IMR-90 (cell line): ENCODE data around the gene PRSS33. TPM values are rescaled to one million over a fixed set of nuclear protein-coding genes. Genes with fewer than 3 reads are reported as not detected.

Experiments used
- ATAC-seq: fragments of 200-7000 bp; cut with Tn5 transposase; 2 replicates; pipeline ENCODE4 v1.9.1; 2020; ENCODE audit warnings: low read depth, mild to moderate bottlenecking, moderate library complexity
- BruUV-seq: library from RNA; stranded (reverse); fragments of 400-500 nt; replicated peaks from 2 replicates; lab custom pipeline; 2021; lab: Mats Ljungman, UMichigan
- CTCF ChIA-PET: fragments of 300-600 bp; formaldehyde crosslinking; extraction: SDS; loops from one replicate; lab custom pipeline; 2021; ENCODE audit warnings: antibody characterized with exemption; lab: Yijun Ruan, JAX
- POLR2A ChIA-PET: fragments of 300-600 bp; sonication (Branson Sonifier 250); formaldehyde crosslinking; loops from one replicate; lab custom pipeline; 2022; ENCODE audit warnings: antibody characterized with exemption; ENCODE audit not compliant: unreplicated experiment; lab: Charles Lee
- DNase-seq: peaks from one replicate; pipeline ENCODE4 v3.0.0; 2013
- H2AFZ ChIP-seq: replicated peaks from 2 replicates; pipeline ENCODE3; 2013; ENCODE audit warnings: low read length, mild to moderate bottlenecking; ENCODE audit not compliant: poor library complexity
- H2AK5ac ChIP-seq: 2 replicates; pipeline ENCODE4 v1.6.1; 2013; ENCODE audit warnings: low read depth, low read length, inconsistent platforms
- H2AK9ac ChIP-seq: replicated peaks from 2 replicates; pipeline ENCODE3; 2013; ENCODE audit warnings: mild to moderate bottlenecking, low read depth, low read length, moderate library complexity; ENCODE audit not compliant: poor library complexity
- H2BK120ac ChIP-seq: 2 replicates; pipeline ENCODE4 v1.6.1; 2013; ENCODE audit warnings: low read depth, low read length, inconsistent platforms
- H2BK15ac ChIP-seq: 3 replicates; pipeline ENCODE4 v1.6.1; 2013; ENCODE audit warnings: low read depth, low read length, inconsistent platforms
- H2BK20ac ChIP-seq: 2 replicates; pipeline ENCODE4 v1.6.1; 2013; ENCODE audit warnings: low read depth, mild to moderate bottlenecking, inconsistent platforms, low read length, moderate library complexity
- H2BK5ac ChIP-seq: 2 replicates; pipeline ENCODE4 v1.6.1; 2013; ENCODE audit warnings: mild to moderate bottlenecking, low read depth, low read length, inconsistent platforms; ENCODE audit not compliant: poor library complexity, severe bottlenecking
- H3K14ac ChIP-seq: replicated peaks from 2 replicates; pipeline ENCODE4 v1.6.1; 2013; ENCODE audit warnings: low read depth, low read length, inconsistent platforms
- H3K18ac ChIP-seq: 2 replicates; pipeline ENCODE4 v1.6.1; 2013; ENCODE audit warnings: low read depth, low read length, control low read depth
- H3K23ac ChIP-seq: 2 replicates; pipeline ENCODE4 v1.6.1; 2013; ENCODE audit warnings: low read depth, low read length, inconsistent platforms
- H3K27ac ChIP-seq: 2 replicates; pipeline ENCODE4 v1.5.1; 2013; ENCODE audit warnings: mild to moderate bottlenecking, control low read depth, low read length; ENCODE audit not compliant: insufficient read depth
- H3K27me3 ChIP-seq: 2 replicates; pipeline ENCODE4 v1.6.1; 2013; ENCODE audit warnings: low read length; ENCODE audit not compliant: control insufficient read depth, insufficient read depth
- H3K36me3 ChIP-seq: 2 replicates; pipeline ENCODE4 v1.6.1; 2013; ENCODE audit warnings: low read length, mixed read lengths; ENCODE audit not compliant: control insufficient read depth, insufficient read depth
- H3K4ac ChIP-seq: 2 replicates; pipeline ENCODE4 v1.6.1; 2013; ENCODE audit warnings: low read depth, low read length, inconsistent platforms
- H3K4me1 ChIP-seq: 2 replicates; pipeline ENCODE4 v1.6.1; 2013; ENCODE audit warnings: low read length, mixed read lengths; ENCODE audit not compliant: control insufficient read depth, insufficient read depth
- H3K4me2 ChIP-seq: 2 replicates; pipeline ENCODE4 v1.6.1; 2013; ENCODE audit warnings: low read depth, mild to moderate bottlenecking, control low read depth, low read length, moderate library complexity
- H3K4me3 ChIP-seq: 2 replicates; pipeline ENCODE4 v1.5.1; 2013; ENCODE audit warnings: low read depth, mild to moderate bottlenecking, control low read depth, low read length, moderate library complexity; ENCODE audit not compliant: insufficient read depth
- H3K56ac ChIP-seq: 2 replicates; pipeline ENCODE4 v1.6.1; 2013; ENCODE audit warnings: low read length, inconsistent platforms; ENCODE audit not compliant: insufficient read depth; ENCODE audit errors: extremely low read depth
- H3K79me1 ChIP-seq, 2 experiments: 2 replicates each; pipeline ENCODE4 v1.6.1; 2013; ENCODE audit warnings: low read length in 2 of 2, inconsistent platforms in 1 of 2, low read depth in 1 of 2
- H3K9ac ChIP-seq: 2 replicates; pipeline ENCODE4 v1.6.1; 2013; ENCODE audit warnings: low read depth, low read length, control low read depth
- H3K9me1 ChIP-seq: 2 replicates; pipeline ENCODE4 v1.6.1; 2013; ENCODE audit warnings: low read length, inconsistent platforms; ENCODE audit not compliant: insufficient read depth
- H3K9me3 ChIP-seq: 2 replicates; pipeline ENCODE4 v1.6.1; 2013; ENCODE audit warnings: low read length; ENCODE audit not compliant: control insufficient read depth, insufficient read depth
- H4K20me1 ChIP-seq: 2 replicates; pipeline ENCODE4 v1.6.1; 2013; ENCODE audit warnings: low read length, inconsistent platforms; ENCODE audit not compliant: insufficient read depth
- H4K5ac ChIP-seq: 2 replicates; pipeline ENCODE4 v1.6.1; 2013; ENCODE audit warnings: mild to moderate bottlenecking, low read depth, low read length, control low read depth
- H4K8ac ChIP-seq, 2 experiments: 2 replicates each; pipeline ENCODE4 v1.6.1; 2013; ENCODE audit warnings: low read depth in 2 of 2, low read length in 2 of 2, control low read depth in 1 of 2, inconsistent platforms in 1 of 2
- H4K91ac ChIP-seq: 2 replicates; pipeline ENCODE4 v1.6.1; 2013; ENCODE audit warnings: low read depth, low read length, inconsistent platforms; ENCODE audit not compliant: insufficient read depth
- BHLHE40 ChIP-seq: fragments of 150-350 bp; IDR thresholded peaks from 2 replicates; pipeline ENCODE4 v1.6.1; 2016; ENCODE audit warnings: mild to moderate bottlenecking, low read depth, low read length
- CHD1 ChIP-seq: IDR thresholded peaks from 2 replicates; pipeline ENCODE4 v1.6.1; 2012; ENCODE audit warnings: low read depth, low read length, improper control_type of control experiment
- CTCF ChIP-seq: conservative IDR thresholded peaks from 2 replicates; pipeline ENCODE4 v1.5.1; 2012; ENCODE audit warnings: mild to moderate bottlenecking, low read depth, low read length, improper control_type of control experiment
- MXI1 ChIP-seq: IDR thresholded peaks from 2 replicates; pipeline ENCODE4 v1.6.1; 2012; ENCODE audit warnings: low read depth, mild to moderate bottlenecking, low read length, moderate library complexity, borderline replicate concordance
- POLR2A ChIP-seq: IDR thresholded peaks from 2 replicates; pipeline ENCODE4 v1.6.1; 2012; ENCODE audit warnings: mild to moderate bottlenecking, low read depth, low read length
- RCOR1 ChIP-seq: IDR thresholded peaks from 2 replicates; pipeline ENCODE4 v1.6.1; 2012; ENCODE audit warnings: mild to moderate bottlenecking, low read length, improper control_type of control experiment; ENCODE audit not compliant: insufficient replicate concordance
- RFX5 ChIP-seq: IDR thresholded peaks from 2 replicates; pipeline ENCODE4 v1.8.0; 2012; ENCODE audit warnings: low read depth, mild to moderate bottlenecking, low read length, moderate library complexity
- SMC3 ChIP-seq: fragments of 150-350 bp; IDR thresholded peaks from 2 replicates; pipeline ENCODE4 v1.6.1; 2016; ENCODE audit warnings: low read depth, mild to moderate bottlenecking, antibody characterized with exemption, low read length, moderate library complexity
- WGBS, 2 experiments: methylation state at CpG; one replicate each; pipeline versions ENCODE4 v1.1.5 to v1.1.7; 2013; ENCODE audit warnings: missing lambda C conversion rate in 2 of 2; ENCODE audit not compliant: insufficient read length in 1 of 2; ENCODE audit errors: extremely low coverage in 2 of 2; 5-methylcytosine and 5-hydroxymethylcytosine counted together
- dilution Hi-C: fragments of 300-500 bp; cut with HindIII; formaldehyde crosslinking; loops from one replicate; pipeline ENCODE4 v1.14.3; 2018; ENCODE audit warnings: low sequenced_read_pairs; ENCODE audit not compliant: unreplicated experiment
- in situ Hi-C: fragments of 300-500 bp; cut with MboI; formaldehyde crosslinking; loops from 3 replicates; pipeline ENCODE4 v1.14.3; 2019; ENCODE audit warnings: low sequenced_read_pairs, inconsistent platforms, mixed read lengths
- intact Hi-C: fragments of 100-400 bp; cut with micrococcal nuclease; formaldehyde crosslinking; loops from 2 replicates; pipeline ENCODE4 v1.10.0; 2022
- polyA plus RNA-seq, 3 experiments: library from polyadenylated mRNA; depleted of rRNA; stranded (reverse); fragments of >200 nt; gene quantifications; 2 replicates each; pipeline ENCODE4 v1.2.3, GENCODE V29; 2012; ENCODE audit warnings: low replicate concordance in 1 of 3
- total RNA-seq: library from RNA; depleted of rRNA; stranded (reverse); fragments of >200 nt; gene quantifications from 2 replicates; pipeline ENCODE4 v1.2.3, GENCODE V29; 2012
- TF ChIP-seq, protein P1 (sequence below): fragments of 150-350 bp; IDR thresholded peaks from 2 replicates; pipeline ENCODE4 v1.6.1; 2017; ENCODE audit warnings: mild to moderate bottlenecking, antibody characterized with exemption, low read length, low read depth

Gene PRSS33
- total and polyA plus RNA-seq, 2 of the 4 experiments (the other 2 are of a cell fraction) = not detected

GRCh38 chr16:2827374-2827791 lies 40.0 kb upstream of the PRSS33 start:
- no peak overlapping the region for H2BK15ac ChIP-seq
- intact Hi-C loops = no loop called here

More at GRCh38 chr16:2827374-2827791, 40.0 kb upstream of the PRSS33 start:
- BruUV-seq = no TSS peak
- H2AK5ac ChIP-seq = no peak overlapping the region
- H4K8ac ChIP-seq = no peak overlapping the region
- ChIA-PET CTCF (no interaction called here), POLR2A (no interaction called here)
- no peaks in the 10 kb centered on the region for H3K36me3 ChIP-seq
- H3K9me3 ChIP-seq = no peaks in the 10 kb centered on the region
- DNase-seq = no peak
- H3K9me1 ChIP-seq = no peaks in the 10 kb centered on the region
- no peak overlapping the region for H2BK5ac ChIP-seq
- no peaks in the 10 kb centered on the region for H4K20me1 ChIP-seq
- H2BK120ac ChIP-seq = no peak overlapping the region
- 67% methylated on average over 9 of the region's 15 CpGs; no CpG with 5 or more reads in 1 of the 2 experiments for WGBS, 2 experiments
- H3K9ac ChIP-seq = no peak overlapping the region
- H4K91ac ChIP-seq = no peak overlapping the region
- H3K56ac ChIP-seq = no peak overlapping the region
- H3K14ac ChIP-seq = no peak overlapping the region
- no peak overlapping the region for H3K18ac ChIP-seq
- ATAC-seq = no peak
- H3K4me3 ChIP-seq = no peak overlapping the region
- no peak overlapping the region for H2AFZ ChIP-seq
- H4K5ac ChIP-seq = no peak overlapping the region
- no peak for TF ChIP-seq POLR2A
- TF ChIP-seq BHLHE40 = no peak
- no peak for TF ChIP-seq CTCF
- TF ChIP-seq RFX5 = no peak
- no peak for TF ChIP-seq MXI1
- no peak for TF ChIP-seq SMC3
- TF ChIP-seq CHD1 = no peak
- TF ChIP-seq RCOR1 = no peak
- TF ChIP-seq, protein P1, sequence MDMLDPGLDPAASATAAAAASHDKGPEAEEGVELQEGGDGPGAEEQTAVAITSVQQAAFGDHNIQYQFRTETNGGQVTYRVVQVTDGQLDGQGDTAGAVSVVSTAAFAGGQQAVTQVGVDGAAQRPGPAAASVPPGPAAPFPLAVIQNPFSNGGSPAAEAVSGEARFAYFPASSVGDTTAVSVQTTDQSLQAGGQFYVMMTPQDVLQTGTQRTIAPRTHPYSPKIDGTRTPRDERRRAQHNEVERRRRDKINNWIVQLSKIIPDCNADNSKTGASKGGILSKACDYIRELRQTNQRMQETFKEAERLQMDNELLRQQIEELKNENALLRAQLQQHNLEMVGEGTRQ = no peak
- dilution Hi-C loops = no loop called here
- no peak overlapping the region for H3K4me2 ChIP-seq
- H2AK9ac ChIP-seq = no peak overlapping the region
- no peaks in the 10 kb centered on the region for H3K79me1 ChIP-seq
- no peak overlapping the region for H3K4ac ChIP-seq
- H3K4me1 ChIP-seq = no peaks in the 10 kb centered on the region
- H2BK20ac ChIP-seq = no peak overlapping the region
- peaks cover 58% of the 10 kb centered on the region for H3K27me3 ChIP-seq
- in situ Hi-C loops = no loop called here
- no peak overlapping the region for H3K27ac ChIP-seq
- no peak overlapping the region for H3K23ac ChIP-seq
